ENCODE measurements around the gene TNP2.

GRCh38 chr16:11314309-11314894, 45.3 kb upstream of the TNP2 start:
- TF ChIP-seq BHLHE40 (IDR thresholded peaks at IDR 0.05; ENCODE audit: borderline replicate concordance) (no peak), SP1 (IDR thresholded peaks at IDR 0.05) (no peak), TARDBP (IDR thresholded peaks at IDR 0.05) (no peak), ARNT (IDR thresholded peaks at IDR 0.05) (no peak), FOXK2 (IDR thresholded peaks at IDR 0.05) (no peak)

Measured in HEK293T (cell line).